ENCODE results near the gene AKR1A1. TPM values are rescaled to one million over a fixed set of nuclear protein-coding genes. Genes with fewer than 3 reads are reported as not detected.
"Not testable (repeated sequence)": the region's sequence is repeated elsewhere in the genome, so short reads cannot be mapped to it uniquely, and the experiment has no call there.

Gene AKR1A1
- total RNA-seq, 2 donors from 2014 or later: 35.3 to 130 TPM

DNA sequence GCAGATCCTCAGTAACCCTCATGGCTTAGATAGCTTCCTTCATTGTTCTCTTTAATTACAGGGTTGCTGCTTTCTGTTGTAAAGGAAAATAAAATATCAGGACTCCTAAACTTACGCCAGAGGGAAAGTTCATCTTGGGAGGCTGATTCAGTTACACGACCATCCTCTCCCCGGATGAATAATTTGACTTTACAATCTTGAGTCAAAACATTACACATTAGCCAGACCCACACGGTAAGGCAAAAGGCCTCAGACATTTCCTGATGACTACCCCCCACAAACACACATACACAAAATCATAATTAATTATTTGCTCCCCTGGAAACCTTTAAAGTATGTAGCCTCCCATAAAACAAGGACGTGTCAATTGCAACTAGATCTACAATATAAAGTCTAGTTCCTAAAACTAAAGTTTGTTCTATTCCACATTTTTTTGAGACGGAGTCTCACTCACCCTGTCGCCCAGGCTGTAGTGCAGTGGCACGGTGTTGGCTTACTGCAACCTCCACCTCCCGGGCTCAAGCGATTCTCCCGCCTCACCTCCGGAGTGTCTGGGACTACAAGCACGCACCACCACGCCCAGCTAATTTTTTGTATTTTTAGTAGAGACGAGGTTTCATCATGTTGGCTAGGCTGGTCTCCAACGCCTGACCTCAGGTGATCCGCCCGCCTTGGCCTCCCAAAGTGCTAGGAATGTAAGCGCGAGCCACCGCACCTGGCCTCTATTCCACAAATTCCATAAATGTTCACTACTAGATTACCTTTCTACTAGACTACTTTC lies 28.1 kb upstream of the AKR1A1 start:
- Histone ChIP-seq H3K36me3 (no peaks in the 10 kb centered on the region), H3K27ac (peak overlapping the region; percentile 90 to 98), H3K27me3 (replicated peaks; ENCODE audit: insufficient read depth) (no peaks in the 10 kb centered on the region), H3K4me3 (peak overlapping the region; percentile 95), H3K9me3 (no peaks in the 10 kb centered on the region), H3K4me1 (ENCODE audit: control insufficient read depth in 1 of 2, low read depth in 2 of 2) (peaks cover 10 to 21% of the 10 kb centered on the region in 2 donors)
- DNase-seq (ENCODE audit: low spot score) (no peak), ATAC-seq (ENCODE audit: insufficient number of reproducible peaks, low FRiP score, low read depth) (peak; percentile 38)
- TF ChIP-seq, protein P1, sequence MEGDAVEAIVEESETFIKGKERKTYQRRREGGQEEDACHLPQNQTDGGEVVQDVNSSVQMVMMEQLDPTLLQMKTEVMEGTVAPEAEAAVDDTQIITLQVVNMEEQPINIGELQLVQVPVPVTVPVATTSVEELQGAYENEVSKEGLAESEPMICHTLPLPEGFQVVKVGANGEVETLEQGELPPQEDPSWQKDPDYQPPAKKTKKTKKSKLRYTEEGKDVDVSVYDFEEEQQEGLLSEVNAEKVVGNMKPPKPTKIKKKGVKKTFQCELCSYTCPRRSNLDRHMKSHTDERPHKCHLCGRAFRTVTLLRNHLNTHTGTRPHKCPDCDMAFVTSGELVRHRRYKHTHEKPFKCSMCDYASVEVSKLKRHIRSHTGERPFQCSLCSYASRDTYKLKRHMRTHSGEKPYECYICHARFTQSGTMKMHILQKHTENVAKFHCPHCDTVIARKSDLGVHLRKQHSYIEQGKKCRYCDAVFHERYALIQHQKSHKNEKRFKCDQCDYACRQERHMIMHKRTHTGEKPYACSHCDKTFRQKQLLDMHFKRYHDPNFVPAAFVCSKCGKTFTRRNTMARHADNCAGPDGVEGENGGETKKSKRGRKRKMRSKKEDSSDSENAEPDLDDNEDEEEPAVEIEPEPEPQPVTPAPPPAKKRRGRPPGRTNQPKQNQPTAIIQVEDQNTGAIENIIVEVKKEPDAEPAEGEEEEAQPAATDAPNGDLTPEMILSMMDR (IDR thresholded peaks at IDR 0.05): no peak

GRCh38 chr1:45523516-45523915 lies 27.1 kb upstream of the AKR1A1 start:
- not testable (repeated sequence) for ATAC-seq (ENCODE audit: insufficient number of reproducible peaks, low FRiP score, low read depth); H3K27me3 ChIP-seq (replicated peaks; ENCODE audit: insufficient read depth); H3K27ac ChIP-seq; H3K9me3 ChIP-seq; H3K4me3 ChIP-seq; H3K36me3 ChIP-seq; DNase-seq (ENCODE audit: low spot score)
- H3K4me1 ChIP-seq (ENCODE audit: control insufficient read depth in 1 of 2, low read depth in 2 of 2): peaks cover 10 to 21% of the 10 kb centered on the region in 2 donors

DNA sequence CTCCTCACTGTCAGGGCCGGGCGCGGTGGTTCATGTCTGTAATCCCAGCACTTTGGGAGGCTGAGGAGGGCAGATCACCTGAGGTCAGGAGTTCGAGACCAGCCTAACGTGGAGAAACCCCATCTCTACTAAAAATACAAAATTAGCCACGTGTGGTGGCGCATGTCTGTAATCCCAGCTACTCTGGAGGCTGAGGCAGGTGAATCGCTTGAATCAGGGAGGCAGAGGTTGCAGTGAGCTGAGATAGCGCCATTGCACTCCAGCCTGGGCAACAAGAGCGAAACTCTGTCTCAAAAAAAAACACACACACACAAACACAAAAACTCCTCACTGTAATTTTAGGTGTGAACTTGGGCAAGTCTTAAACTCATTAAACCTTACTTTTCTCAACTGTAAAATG lies 26.7 kb upstream of the AKR1A1 start:
- H3K9me3 ChIP-seq; H3K27me3 ChIP-seq (replicated peaks; ENCODE audit: insufficient read depth); ATAC-seq (ENCODE audit: insufficient number of reproducible peaks, low FRiP score, low read depth); DNase-seq (ENCODE audit: low spot score); H3K27ac ChIP-seq; H3K36me3 ChIP-seq; H3K4me3 ChIP-seq: not testable (repeated sequence)
- H3K4me1 ChIP-seq (ENCODE audit: control insufficient read depth in 1 of 2, low read depth in 2 of 2): peaks cover 7 to 17% of the 10 kb centered on the region in 2 donors

DNA sequence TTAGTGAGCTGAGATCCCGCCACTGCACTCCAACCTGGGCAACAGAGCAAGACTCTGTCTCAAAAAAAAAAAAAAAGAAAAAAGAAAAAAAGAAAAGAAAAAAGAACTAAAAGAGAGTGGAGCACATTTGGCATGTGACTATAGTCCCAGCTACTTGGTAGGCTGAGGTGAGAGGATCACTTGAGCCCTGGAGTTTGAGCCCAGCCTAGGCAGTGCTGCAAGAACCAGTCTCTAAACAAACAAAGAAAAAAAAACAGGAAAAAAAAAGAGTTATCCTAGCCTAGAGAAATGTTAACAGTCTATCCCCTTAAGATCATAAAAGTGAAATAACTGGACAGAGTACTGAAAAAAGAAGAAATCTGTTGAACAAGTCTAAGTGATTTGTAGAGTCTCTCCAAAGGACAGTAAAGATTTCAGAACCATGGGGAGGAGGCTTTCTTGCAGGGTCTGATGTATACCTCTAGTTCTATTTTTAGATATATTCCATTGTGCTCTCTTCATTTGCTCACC lies 24.4 kb upstream of the AKR1A1 start:
- H3K36me3 ChIP-seq: no peaks in the 10 kb centered on the region

GRCh38 chr1:45530632-45531135 lies 19.9 kb upstream of the AKR1A1 start:
- Histone ChIP-seq H3K9me3 (no peaks in the 10 kb centered on the region), H3K4me3 (no peak overlapping the region), H3K27ac (no peak overlapping the region), H3K27me3 (replicated peaks; ENCODE audit: insufficient read depth) (no peaks in the 10 kb centered on the region), H3K36me3 (no peaks in the 10 kb centered on the region), H3K4me1 (ENCODE audit: control insufficient read depth in 1 of 2, low read depth in 2 of 2) (no peaks in the 10 kb centered on the region)
- ATAC-seq (ENCODE audit: insufficient number of reproducible peaks, low FRiP score, low read depth) (no peak), DNase-seq (ENCODE audit: low spot score) (no peak)
- TF ChIP-seq, protein P1 (IDR thresholded peaks at IDR 0.05): no peak

More for the DNA sequence above, 24.4 kb upstream of the AKR1A1 start:
- DNase-seq (ENCODE audit: low spot score): no peak
- TF ChIP-seq, protein P1 (IDR thresholded peaks at IDR 0.05): no peak
- no peak for ATAC-seq (ENCODE audit: insufficient number of reproducible peaks, low FRiP score, low read depth)
- H3K4me1 ChIP-seq (ENCODE audit: control insufficient read depth in 1 of 2, low read depth in 2 of 2): peaks cover 0 to 4% of the 10 kb centered on the region in 2 donors
- no peaks in the 10 kb centered on the region for H3K27me3 ChIP-seq (replicated peaks; ENCODE audit: insufficient read depth)
- H3K4me3 ChIP-seq: no peak overlapping the region
- H3K27ac ChIP-seq: no peak overlapping the region
- H3K9me3 ChIP-seq: no peaks in the 10 kb centered on the region

DNA sequence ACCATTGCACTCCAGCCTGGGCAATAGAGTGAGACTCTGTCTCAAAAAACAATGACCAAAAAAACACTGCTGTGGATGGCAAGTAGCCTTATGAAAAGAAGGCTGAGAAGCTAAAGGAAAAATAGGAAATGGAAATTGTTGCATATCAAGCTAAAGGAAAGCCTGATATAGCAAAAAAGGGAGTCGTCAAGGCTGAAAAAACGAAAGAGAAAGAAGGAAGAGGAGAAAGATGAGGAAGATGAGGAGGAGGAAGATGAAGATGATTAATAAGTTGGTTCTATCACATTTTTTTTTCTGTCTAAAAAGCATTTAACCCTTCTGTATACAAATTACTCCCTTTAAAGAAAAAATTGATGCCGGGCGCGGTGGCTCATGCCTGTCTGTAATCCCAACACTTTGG lies 18.8 kb upstream of the AKR1A1 start:
- H3K36me3 ChIP-seq: no peaks in the 10 kb centered on the region
- TF ChIP-seq, protein P1 (IDR thresholded peaks at IDR 0.05): no peak
- no peak overlapping the region for H3K4me3 ChIP-seq
- ATAC-seq (ENCODE audit: insufficient number of reproducible peaks, low FRiP score, low read depth): no peak
- no peaks in the 10 kb centered on the region for H3K27me3 ChIP-seq (replicated peaks; ENCODE audit: insufficient read depth)
- H3K4me1 ChIP-seq (ENCODE audit: control insufficient read depth in 1 of 2, low read depth in 2 of 2): no peaks in the 10 kb centered on the region
- H3K9me3 ChIP-seq: no peaks in the 10 kb centered on the region
- no peak overlapping the region for H3K27ac ChIP-seq
- DNase-seq (ENCODE audit: low spot score): no peak

All from thoracic aorta (tissue), 2 donors.